Left lung (tissue), 10 donors: ENCODE data around the gene MYG1. TPM values are rescaled to one million over a fixed set of nuclear protein-coding genes. Genes with fewer than 3 reads are reported as not detected.
A peak's percentile ranks its signal among the peaks of the same experiment; 100 is the strongest.

Experiments
- ATAC-seq: fragments of 200-7000 bp; cut with Tn5 transposase; one replicate; pipeline ENCODE4 v1.9.1; 2020; ENCODE audit warnings: moderate library complexity
- DNase-seq, 4 donors: peaks; one replicate each; pipeline ENCODE4 v3.0.0-alpha.2; 2013 to 2020
- H3K27ac ChIP-seq, 2 donors: fragments of 200-600 bp; sonication (generic) in 1 of 2; one replicate each; pipeline versions ENCODE4 v1.5.0 to v1.8.0; 2020 to 2021
- H3K27me3 ChIP-seq, 2 donors: fragments of 200-600 bp; sonication (generic) in 1 of 2; one replicate each; pipeline versions ENCODE4 v1.5.0 to v1.8.0; 2020 to 2021
- H3K36me3 ChIP-seq, 2 donors: fragments of 200-600 bp; sonication (generic) in 1 of 2; one replicate each; pipeline versions ENCODE4 v1.5.0 to v1.8.0; 2020 to 2021
- H3K4me1 ChIP-seq, 2 donors: fragments of 200-600 bp; one replicate each; pipeline ENCODE4 v1.8.0; 2021
- H3K4me3 ChIP-seq, 2 donors: fragments of 200-600 bp; sonication (generic) in 1 of 2; one replicate each; pipeline versions ENCODE4 v1.5.0 to v1.8.0; 2020 to 2021; ENCODE audit warnings: mild to moderate bottlenecking in 1 of 2
- H3K9me3 ChIP-seq, 2 donors: fragments of 200-600 bp; sonication (generic) in 1 of 2; one replicate each; pipeline versions ENCODE4 v1.5.0 to v1.8.0; 2020 to 2021
- intact Hi-C, 2 donors: fragments of 100-400 bp; cut with DNase I; formaldehyde crosslinking; loops; one replicate each; pipeline versions ENCODE4 v1.11.2 to v1.14.2; 2022
- polyA plus RNA-seq, 6 donors: library from polyadenylated mRNA; unstranded; fragments of 120-200 nt; gene quantifications; one replicate each; pipeline ENCODE4 v1.2.1, GENCODE V29; 2013; ENCODE audit not compliant: insufficient read length in 6 of 6
- total RNA-seq, 2 donors: library from RNA; stranded (reverse); fragmentation: NEBNext Ultra II Directional; extraction: Animal tissue kit (Norgen Biotek cat#: 25700); gene quantifications; one replicate each; pipeline ENCODE4 v1.2.1, GENCODE V29; 2021
- TF ChIP-seq, protein P1 (sequence below), 2 donors: fragments of 200-600 bp; sonication (generic) in 1 of 2; IDR thresholded peaks; one replicate each; pipeline versions ENCODE4 v1.5.0 to v1.8.0; 2021; ENCODE audit warnings: antibody characterized with exemption in 2 of 2
- donor health status: DM: no; HTN: yes; CAD: no.
- donor health status: DM: no; HTN: no; CAD: no.

Gene MYG1
- total and polyA plus RNA-seq, 8 donors = 27.7 to 51.0 (median 46.7) TPM

DNA sequence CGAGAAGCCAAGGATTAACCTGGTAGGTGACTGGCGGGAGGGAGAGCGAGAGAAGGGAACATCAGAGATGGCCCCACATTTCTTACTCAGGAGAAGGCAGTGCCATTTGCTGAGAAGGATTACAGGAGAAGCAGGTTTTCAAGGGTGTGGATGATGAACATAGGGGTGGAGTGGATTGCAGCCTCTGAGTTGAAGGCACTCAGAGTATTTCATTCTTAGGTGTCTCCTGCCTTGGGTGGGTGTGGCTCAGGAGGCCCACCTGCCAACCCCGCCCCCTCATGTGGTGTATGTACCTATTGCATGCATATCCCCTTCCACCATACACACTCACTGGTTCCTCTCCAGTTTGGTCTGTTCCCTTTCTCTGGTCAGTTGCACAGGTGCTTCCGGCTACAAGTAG is 25.1 kb upstream of the MYG1 start:
- Histone ChIP-seq H3K4me3 (no peak overlapping the region), H3K27ac (no peak overlapping the region), H3K27me3 (no peaks in the 10 kb centered on the region), H3K4me1 (peaks cover 0 to 6% of the 10 kb centered on the region in 2 donors), H3K36me3 (peaks cover 0 to 11% of the 10 kb centered on the region in 2 donors), H3K9me3 (no peaks in the 10 kb centered on the region)
- DNase-seq (peak in 1 of 4 donors; percentile 6), ATAC-seq (no peak)
- TF ChIP-seq, protein P1, sequence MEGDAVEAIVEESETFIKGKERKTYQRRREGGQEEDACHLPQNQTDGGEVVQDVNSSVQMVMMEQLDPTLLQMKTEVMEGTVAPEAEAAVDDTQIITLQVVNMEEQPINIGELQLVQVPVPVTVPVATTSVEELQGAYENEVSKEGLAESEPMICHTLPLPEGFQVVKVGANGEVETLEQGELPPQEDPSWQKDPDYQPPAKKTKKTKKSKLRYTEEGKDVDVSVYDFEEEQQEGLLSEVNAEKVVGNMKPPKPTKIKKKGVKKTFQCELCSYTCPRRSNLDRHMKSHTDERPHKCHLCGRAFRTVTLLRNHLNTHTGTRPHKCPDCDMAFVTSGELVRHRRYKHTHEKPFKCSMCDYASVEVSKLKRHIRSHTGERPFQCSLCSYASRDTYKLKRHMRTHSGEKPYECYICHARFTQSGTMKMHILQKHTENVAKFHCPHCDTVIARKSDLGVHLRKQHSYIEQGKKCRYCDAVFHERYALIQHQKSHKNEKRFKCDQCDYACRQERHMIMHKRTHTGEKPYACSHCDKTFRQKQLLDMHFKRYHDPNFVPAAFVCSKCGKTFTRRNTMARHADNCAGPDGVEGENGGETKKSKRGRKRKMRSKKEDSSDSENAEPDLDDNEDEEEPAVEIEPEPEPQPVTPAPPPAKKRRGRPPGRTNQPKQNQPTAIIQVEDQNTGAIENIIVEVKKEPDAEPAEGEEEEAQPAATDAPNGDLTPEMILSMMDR (IDR thresholded peaks at IDR 0.05) = no peak
- intact Hi-C loops = no loop called here

DNA sequence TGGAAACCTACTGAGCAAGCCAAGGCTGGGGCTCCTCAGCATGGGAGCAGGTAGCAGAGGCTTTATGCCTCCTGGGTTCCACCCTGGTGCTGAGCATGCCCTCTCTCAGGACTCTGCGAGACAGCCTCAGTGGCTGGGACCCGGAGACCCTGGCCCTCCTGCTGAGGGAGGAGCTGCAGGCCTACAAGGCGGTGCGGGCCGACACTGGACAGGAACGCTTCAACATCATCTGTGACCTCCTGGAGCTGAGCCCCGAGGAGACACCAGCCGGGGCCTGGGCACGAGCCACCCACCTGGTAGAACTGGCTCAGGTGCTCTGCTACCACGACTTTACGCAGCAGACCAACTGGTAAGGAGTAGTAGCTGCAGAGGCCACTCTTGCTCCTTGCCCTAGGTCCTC is 23.0 kb upstream of the MYG1 start:
- H3K4me1 ChIP-seq = no peaks in the 10 kb centered on the region
- H3K4me3 ChIP-seq = no peak overlapping the region
- H3K27me3 ChIP-seq = no peaks in the 10 kb centered on the region
- no peaks in the 10 kb centered on the region for H3K9me3 ChIP-seq
- no peak for ATAC-seq
- peaks cover 0 to 13% of the 10 kb centered on the region in 2 donors for H3K36me3 ChIP-seq
- no peak overlapping the region for H3K27ac ChIP-seq
- intact Hi-C loops = no loop called here
- TF ChIP-seq, protein P1 (IDR thresholded peaks at IDR 0.05) = no peak
- peak in 1 of 4 donors; percentile 66 for DNase-seq

DNA sequence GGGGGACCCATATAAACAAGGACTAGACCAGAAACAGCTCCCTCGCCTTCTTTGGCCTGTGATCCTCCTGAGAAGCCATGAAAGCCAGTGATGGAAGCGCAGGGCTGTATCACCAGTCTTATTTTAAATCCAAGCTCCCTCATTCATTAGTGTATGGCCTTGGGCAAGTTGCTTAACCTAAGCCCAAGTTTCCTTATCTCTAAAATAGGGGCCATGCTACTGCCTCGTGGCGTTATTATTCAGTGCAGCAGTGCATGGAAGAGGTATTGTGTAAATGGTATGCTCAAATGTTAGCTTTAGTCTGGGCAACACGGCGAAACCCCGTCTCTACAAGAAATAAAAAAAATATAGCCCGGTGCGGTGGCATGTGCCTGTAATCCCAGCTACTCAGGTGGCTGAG is 21.5 kb upstream of the MYG1 start:
- Histone ChIP-seq H3K4me3 (no peak overlapping the region), H3K36me3 (peaks cover 0 to 23% of the 10 kb centered on the region in 2 donors), H3K9me3 (no peaks in the 10 kb centered on the region), H3K4me1 (no peaks in the 10 kb centered on the region), H3K27ac (no peak overlapping the region), H3K27me3 (no peaks in the 10 kb centered on the region)
- DNase-seq (peak in 1 of 4 donors; percentile 8), ATAC-seq (no peak)
- intact Hi-C loops = no loop called here
- TF ChIP-seq, protein P1 (IDR thresholded peaks at IDR 0.05) = no peak

DNA sequence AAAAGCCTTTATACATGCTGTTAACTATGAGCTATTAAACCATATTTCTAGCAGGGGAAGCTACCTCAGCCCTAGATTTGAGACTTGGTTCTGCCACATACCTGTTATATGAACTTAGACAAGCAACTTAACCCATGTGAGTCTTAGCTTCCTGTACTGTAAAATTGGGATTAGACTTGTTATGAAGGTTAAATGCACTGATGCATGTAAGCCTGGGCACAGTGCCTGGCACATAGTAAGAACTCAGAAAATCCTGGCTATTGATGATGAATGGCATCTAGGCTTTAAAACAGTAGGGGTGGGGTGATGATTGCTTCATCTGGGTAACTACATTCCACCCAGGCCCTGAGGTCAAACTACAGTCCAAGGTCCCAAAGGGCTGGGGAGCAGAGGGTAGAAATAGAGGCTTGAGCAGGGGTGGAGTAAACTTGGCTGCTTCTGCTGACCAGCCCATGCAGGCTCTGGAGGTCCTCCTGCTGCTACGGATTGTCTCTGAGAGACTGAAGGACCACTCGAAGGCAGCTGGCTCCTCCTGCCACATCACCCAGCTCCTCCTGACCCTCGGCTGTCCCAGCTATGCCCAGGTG is 20.1 kb upstream of the MYG1 start:
- Histone ChIP-seq H3K9me3 (no peaks in the 10 kb centered on the region), H3K36me3 (peaks cover 0 to 32% of the 10 kb centered on the region in 2 donors), H3K27me3 (no peaks in the 10 kb centered on the region), H3K27ac (no peak overlapping the region), H3K4me1 (no peaks in the 10 kb centered on the region), H3K4me3 (no peak overlapping the region)
- TF ChIP-seq, protein P1 (IDR thresholded peaks at IDR 0.05) = no peak
- intact Hi-C loops = no loop called here
- ATAC-seq (no peak), DNase-seq (peak in 1 of 4 donors; percentile 17)

DNA sequence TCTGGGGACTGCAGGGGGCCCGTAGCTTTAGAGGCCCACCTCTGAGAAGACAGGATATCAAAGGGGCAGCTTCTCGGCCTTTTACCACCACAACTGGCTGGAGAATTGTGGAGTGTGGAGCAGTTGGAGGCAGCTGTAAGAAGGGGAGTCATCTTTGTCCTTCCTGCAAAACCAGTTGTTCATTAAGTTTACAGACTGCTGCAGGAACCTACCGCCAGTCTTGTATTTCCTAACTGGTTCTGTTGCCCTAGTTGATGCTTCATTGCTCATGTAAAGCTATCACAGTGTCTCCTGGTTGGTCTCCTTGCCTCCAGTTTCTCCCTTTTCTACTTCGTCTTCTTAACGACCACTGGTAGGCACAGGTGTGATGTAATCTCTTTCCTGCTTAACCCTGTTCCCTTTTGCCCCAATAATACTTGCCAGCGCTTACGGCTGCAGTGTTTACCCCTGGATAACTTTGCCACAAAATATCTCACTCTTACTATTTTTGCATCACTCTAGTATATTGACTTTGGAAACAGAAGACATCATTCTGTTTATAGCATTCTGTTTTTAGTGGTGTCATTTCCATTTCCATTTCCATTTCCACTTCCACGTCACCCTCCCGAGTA is 19.5 kb upstream of the MYG1 start:
- intact Hi-C loops = no loop called here
- H3K27ac ChIP-seq = no peak overlapping the region
- TF ChIP-seq, protein P1 (IDR thresholded peaks at IDR 0.05) = no peak

More for the DNA sequence above, 19.5 kb upstream of the MYG1 start:
- Histone ChIP-seq H3K9me3 (no peaks in the 10 kb centered on the region), H3K36me3 (peaks cover 0 to 32% of the 10 kb centered on the region in 2 donors), H3K27me3 (no peaks in the 10 kb centered on the region), H3K4me3 (no peak overlapping the region), H3K4me1 (no peaks in the 10 kb centered on the region)
- ATAC-seq (no peak), DNase-seq (no peak)
